K562 treated with DMSO at 1 percent for 4 hours (cell line): ENCODE data around the gene OPN1MW2. TPM values are rescaled to one million over a fixed set of nuclear protein-coding genes. Genes with fewer than 3 reads are reported as not detected.

Experiments
- total RNA-seq: library from RNA; unstranded; fragments of 300-600 nt; gene quantifications from 2 replicates; pipeline ENCODE4 v1.2.3, GENCODE V29; 2022; ENCODE audit not compliant: insufficient read depth

OPN1MW2 gene
- not detected in 2 replicates for total RNA-seq

DNA sequence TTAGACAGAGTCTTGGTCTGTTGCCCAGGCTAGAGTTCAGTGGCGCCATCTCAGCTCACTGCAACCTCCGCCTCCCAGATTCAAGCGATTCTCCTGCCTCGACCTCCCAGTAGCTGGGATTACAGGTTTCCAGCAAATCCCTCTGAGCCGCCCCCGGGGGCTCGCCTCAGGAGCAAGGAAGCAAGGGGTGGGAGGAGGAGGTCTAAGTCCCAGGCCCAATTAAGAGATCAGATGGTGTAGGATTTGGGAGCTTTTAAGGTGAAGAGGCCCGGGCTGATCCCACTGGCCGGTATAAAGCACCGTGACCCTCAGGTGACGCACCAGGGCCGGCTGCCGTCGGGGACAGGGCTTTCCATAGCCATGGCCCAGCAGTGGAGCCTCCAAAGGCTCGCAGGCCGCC lies at the start of gene OPN1MW2:
Gene OPN1MW2, plus strand, starts transcription at position 301 of the 400 bp plus-strand sequence. Its CDS starts 60 bp downstream, at position 361.

DNA sequence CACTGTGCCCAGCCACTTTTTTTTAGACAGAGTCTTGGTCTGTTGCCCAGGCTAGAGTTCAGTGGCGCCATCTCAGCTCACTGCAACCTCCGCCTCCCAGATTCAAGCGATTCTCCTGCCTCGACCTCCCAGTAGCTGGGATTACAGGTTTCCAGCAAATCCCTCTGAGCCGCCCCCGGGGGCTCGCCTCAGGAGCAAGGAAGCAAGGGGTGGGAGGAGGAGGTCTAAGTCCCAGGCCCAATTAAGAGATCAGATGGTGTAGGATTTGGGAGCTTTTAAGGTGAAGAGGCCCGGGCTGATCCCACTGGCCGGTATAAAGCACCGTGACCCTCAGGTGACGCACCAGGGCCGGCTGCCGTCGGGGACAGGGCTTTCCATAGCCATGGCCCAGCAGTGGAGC lies 37.3 kb upstream of the OPN1MW2 start, which contains the start of gene OPN1MW:
Gene OPN1MW, plus strand, starts transcription at position 301 of the 400 bp plus-strand sequence. Its CDS starts 82 bp downstream, at position 383.

DNA sequence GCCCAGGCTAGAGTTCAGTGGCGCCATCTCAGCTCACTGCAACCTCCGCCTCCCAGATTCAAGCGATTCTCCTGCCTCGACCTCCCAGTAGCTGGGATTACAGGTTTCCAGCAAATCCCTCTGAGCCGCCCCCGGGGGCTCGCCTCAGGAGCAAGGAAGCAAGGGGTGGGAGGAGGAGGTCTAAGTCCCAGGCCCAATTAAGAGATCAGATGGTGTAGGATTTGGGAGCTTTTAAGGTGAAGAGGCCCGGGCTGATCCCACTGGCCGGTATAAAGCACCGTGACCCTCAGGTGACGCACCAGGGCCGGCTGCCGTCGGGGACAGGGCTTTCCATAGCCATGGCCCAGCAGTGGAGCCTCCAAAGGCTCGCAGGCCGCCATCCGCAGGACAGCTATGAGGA lies 37.7 kb downstream of the OPN1MW2 start, which contains the start of gene OPN1MW3:
Gene OPN1MW3, plus strand, starts transcription at position 301 of the 400 bp plus-strand sequence. Its CDS starts 38 bp downstream, at position 339.

Other genes with a start within 250 kb of the OPN1MW2 start
- gene HCFC1, start 247.9 kb upstream of the OPN1MW2 start, total RNA-seq = 42.3 and 61.1 TPM in 2 replicates
- 9.9 and 12.7 TPM in 2 replicates for gene TMEM187, start 247.0 kb upstream of the OPN1MW2 start, total RNA-seq
- 197 and 199 TPM in 2 replicates for gene IRAK1, start 199.9 kb upstream of the OPN1MW2 start, total RNA-seq
- gene MECP2, start 122.0 kb upstream of the OPN1MW2 start, total RNA-seq = 30.0 and 30.4 TPM in 2 replicates
- not detected in 2 replicates for gene OPN1LW, start 75.5 kb upstream of the OPN1MW2 start, total RNA-seq
- gene OPN1MW, start 37.2 kb upstream of the OPN1MW2 start, total RNA-seq = not detected in 2 replicates
- gene OPN1MW3, start 37.8 kb downstream of the OPN1MW2 start, total RNA-seq = not detected in 2 replicates
- not detected in 2 replicates for gene TEX28, start 75.4 kb downstream of the OPN1MW2 start, total RNA-seq
- gene TKTL1, start 76.0 kb downstream of the OPN1MW2 start, total RNA-seq = 1.2 and 2.2 TPM in 2 replicates
- gene FLNA, start 154.9 kb downstream of the OPN1MW2 start, total RNA-seq = 626 and 661 TPM in 2 replicates
- 102 and 119 TPM in 2 replicates for gene EMD, start 159.5 kb downstream of the OPN1MW2 start, total RNA-seq
- gene RPL10, start 178.6 kb downstream of the OPN1MW2 start, total RNA-seq = 14,280 and 14,407 TPM in 2 replicates
- gene DNASE1L1, start 189.5 kb downstream of the OPN1MW2 start, total RNA-seq = 18.1 and 21.6 TPM in 2 replicates
- 35.2 and 47.4 TPM in 2 replicates for gene TAFAZZIN, start 191.8 kb downstream of the OPN1MW2 start, total RNA-seq
- gene ATP6AP1, start 208.9 kb downstream of the OPN1MW2 start, total RNA-seq = 230 and 231 TPM in 2 replicates
- gene GDI1, start 217.4 kb downstream of the OPN1MW2 start, total RNA-seq = 99.3 and 105 TPM in 2 replicates
- gene FAM50A, start 224.4 kb downstream of the OPN1MW2 start, total RNA-seq = 149 and 188 TPM in 2 replicates
- 7.5 and 12.5 TPM in 2 replicates for gene PLXNA3, start 238.5 kb downstream of the OPN1MW2 start, total RNA-seq